K562 (cell line): Measurements from ENCODE around the gene HDAC9.

Experiments used
- CEBPG ChIP-seq, 3 experiments: fragments of 200-800 bp in 1 of 3; sonication (Bioruptor generic) in 1 of 3; sonication (generic) in 1 of 3; formaldehyde crosslinking in 1 of 3; IDR thresholded peaks in 2 of 3; conservative IDR thresholded peaks in 1 of 3; 2 replicates each; pipeline versions ENCODE4 v1.6.1 to v1.8.0; 2016 to 2022; ENCODE audit warnings: missing compliant biosample characterization in 2 of 3, missing genetic modification characterization in 2 of 3, mild to moderate bottlenecking in 1 of 3, missing genetic modification reagents in 1 of 3
- FOXJ3 ChIP-seq: sonication (generic); formaldehyde crosslinking; IDR thresholded peaks from 2 replicates; pipeline ENCODE4 v1.4.0; 2020; ENCODE audit warnings: mild to moderate bottlenecking, missing genetic modification reagents
- GABPA ChIP-seq: fragments of 200-800 bp; sonication (Bioruptor generic); conservative IDR thresholded peaks from 2 replicates; pipeline ENCODE4 v1.6.1; 2016; ENCODE audit warnings: low read depth, missing genetic modification characterization, missing compliant biosample characterization
- HBP1 ChIP-seq: fragments of 450-650 bp; formaldehyde crosslinking; IDR thresholded peaks from 2 replicates; pipeline ENCODE4 v1.4.0; 2022; ENCODE audit warnings: missing genetic modification characterization
- MTA3 ChIP-seq: fragments of 450-650 bp; formaldehyde crosslinking; IDR thresholded peaks from 2 replicates; pipeline ENCODE4 v1.6.1; 2017; ENCODE audit warnings: mild to moderate bottlenecking, borderline replicate concordance
- ZNF511 ChIP-seq: sonication (generic); formaldehyde crosslinking; IDR thresholded peaks from 2 replicates; pipeline ENCODE4 v1.8.0; 2022; ENCODE audit warnings: mild to moderate bottlenecking, missing genetic modification reagents

- no peak for TF ChIP-seq FOXJ3 (CRISPR knock-in tag)
- TF ChIP-seq ZNF511 (CRISPR knock-in tag): no peak
- no peak for TF ChIP-seq CEBPG (CRISPR knock-in tag; IDR thresholded peaks at IDR 0.05)
- no peak for TF ChIP-seq CEBPG (tag; conservative IDR thresholded peaks at IDR 0.05 in 1 of 2, IDR thresholded peaks at IDR 0.05 in 1 of 2)
- TF ChIP-seq GABPA (tag): no peak
- no peak for TF ChIP-seq MTA3
- TF ChIP-seq HBP1 (CRISPR knock-in tag): no peak
Measured at GRCh38 chr7:18464830-18465229, 30.7 kb upstream of the HDAC9 start.
